GM10266 (cell line): ENCODE results near the gene LPCAT4.

Experiments used
- DNase-seq: peaks from one replicate; pipeline ENCODE4 v3.0.0; 2012; ENCODE audit errors: extremely low spot score
- TF ChIP-seq, protein P1 (sequence below): IDR thresholded peaks from 2 replicates; pipeline ENCODE4 v1.5.1; 2012; ENCODE audit warnings: mild to moderate bottlenecking, low read depth; ENCODE audit not compliant: control insufficient read depth, insufficient read depth; ENCODE audit errors: missing control alignments

The LPCAT4 gene

DNA sequence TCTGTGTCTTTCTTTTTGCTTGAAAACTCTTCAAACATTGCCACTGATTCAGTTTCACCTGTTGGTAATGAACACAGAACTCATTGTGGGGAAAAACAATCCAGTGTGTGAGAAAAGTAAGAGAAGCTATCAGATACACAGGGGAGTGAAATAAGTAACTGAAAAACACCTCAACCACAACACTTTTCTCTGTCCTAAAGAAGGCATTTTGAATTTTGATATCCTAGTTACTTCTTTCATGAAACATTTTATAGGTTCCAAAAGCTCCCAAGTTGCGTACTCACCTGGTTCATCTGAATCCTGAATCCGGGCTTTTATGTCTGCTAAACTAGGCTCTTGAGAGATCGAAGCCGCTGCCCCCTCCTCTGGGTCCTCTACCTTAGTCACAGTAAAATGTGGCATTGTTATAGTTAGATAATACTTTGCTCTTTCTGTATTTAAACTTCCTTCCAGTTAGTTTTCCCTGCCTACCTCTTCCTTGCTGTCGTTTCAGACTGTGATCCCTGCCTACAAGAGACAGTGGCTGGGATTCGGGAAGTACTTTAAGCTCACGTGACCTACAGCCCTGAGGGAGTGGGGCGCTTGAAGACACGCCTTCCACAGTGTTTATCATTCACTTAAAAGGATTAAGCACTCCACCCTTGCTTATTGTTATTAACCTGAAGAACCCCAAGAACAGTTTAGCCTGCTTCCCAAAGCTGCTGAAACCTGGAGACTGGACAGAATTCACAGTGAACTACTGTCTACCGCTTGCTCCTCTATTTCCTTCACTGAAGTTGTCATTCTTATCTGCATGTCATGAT lies 48.5 kb downstream of the LPCAT4 start:
- peak; percentile 33 for DNase-seq
- TF ChIP-seq, protein P1, sequence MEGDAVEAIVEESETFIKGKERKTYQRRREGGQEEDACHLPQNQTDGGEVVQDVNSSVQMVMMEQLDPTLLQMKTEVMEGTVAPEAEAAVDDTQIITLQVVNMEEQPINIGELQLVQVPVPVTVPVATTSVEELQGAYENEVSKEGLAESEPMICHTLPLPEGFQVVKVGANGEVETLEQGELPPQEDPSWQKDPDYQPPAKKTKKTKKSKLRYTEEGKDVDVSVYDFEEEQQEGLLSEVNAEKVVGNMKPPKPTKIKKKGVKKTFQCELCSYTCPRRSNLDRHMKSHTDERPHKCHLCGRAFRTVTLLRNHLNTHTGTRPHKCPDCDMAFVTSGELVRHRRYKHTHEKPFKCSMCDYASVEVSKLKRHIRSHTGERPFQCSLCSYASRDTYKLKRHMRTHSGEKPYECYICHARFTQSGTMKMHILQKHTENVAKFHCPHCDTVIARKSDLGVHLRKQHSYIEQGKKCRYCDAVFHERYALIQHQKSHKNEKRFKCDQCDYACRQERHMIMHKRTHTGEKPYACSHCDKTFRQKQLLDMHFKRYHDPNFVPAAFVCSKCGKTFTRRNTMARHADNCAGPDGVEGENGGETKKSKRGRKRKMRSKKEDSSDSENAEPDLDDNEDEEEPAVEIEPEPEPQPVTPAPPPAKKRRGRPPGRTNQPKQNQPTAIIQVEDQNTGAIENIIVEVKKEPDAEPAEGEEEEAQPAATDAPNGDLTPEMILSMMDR = no peak

DNA sequence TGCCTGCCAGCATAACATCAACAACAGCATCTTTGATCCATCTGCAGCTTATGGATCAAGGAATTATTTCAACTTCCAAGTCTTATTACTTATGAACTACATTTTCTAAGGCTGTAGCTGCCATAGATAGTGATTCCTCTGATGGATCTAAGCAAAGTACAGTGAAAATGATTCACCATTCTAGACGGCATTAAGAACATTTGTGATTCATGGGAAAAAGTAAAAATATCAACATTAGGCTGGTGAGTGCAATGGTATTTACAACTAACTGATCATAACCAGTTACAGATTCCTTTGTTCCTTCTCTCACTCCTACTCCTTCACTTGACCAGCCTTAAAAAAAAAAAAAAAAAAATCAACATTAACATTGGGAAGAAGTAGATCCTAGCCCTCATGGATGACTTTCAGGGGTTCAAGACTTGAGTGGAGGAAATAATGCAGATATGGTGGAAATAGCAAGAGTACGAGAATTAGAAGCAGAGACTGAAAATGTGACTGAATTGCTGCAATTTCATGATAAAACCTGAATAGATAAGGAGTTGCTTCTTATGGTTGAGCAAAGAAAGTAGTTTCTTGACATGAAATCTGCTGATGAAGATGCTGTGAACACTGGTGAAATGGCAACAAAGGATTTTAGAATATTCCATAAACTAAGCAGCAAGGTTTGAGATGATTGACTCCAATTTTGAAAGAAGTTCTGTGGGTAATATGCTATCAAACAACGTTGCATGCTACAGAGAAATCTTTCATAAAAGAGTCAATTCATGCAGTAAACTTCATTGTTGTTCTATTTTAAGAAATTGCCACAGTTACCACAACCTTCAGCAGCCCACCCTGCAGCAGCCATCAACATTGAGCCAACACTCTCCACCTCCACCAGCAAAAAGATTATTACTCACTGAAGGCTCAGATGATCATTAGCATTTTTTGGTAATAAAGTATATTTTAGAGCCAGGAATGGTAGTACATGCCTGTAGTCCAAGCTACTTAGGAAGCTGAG lies 52.2 kb downstream of the LPCAT4 start:
- TF ChIP-seq, protein P1 = no peak
- DNase-seq = no peak

DNA sequence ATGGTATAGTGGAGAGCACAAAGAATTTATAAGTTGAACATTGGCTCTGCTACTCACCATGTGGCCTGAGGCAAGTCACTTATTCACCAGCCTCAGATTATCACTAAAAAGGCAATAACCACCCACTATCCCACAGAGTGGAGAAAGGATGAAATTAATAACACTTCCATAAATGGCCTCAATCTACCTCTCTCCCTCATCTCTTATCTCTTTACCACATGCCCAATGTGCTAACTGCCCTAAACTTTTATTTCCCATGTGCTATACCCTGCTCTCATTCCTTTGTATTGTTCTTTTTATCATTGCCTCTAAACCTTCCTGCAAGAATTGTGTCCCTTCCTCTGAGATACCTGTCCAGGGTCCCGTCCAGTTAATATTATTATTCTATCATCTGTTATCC lies 55.4 kb downstream of the LPCAT4 start:
- DNase-seq = no peak
- TF ChIP-seq, protein P1 = no peak
